Hepatocyte (in vitro differentiated cells): ENCODE results near the gene FAT1. TPM values are rescaled to one million over a fixed set of nuclear protein-coding genes. Genes with fewer than 3 reads are reported as not detected.
A peak's percentile ranks its signal among the peaks of the same experiment; 100 is the strongest.

Experiments used
- DNase-seq: peaks from one replicate; pipeline ENCODE4 v3.0.0-alpha.2; 2016; ENCODE audit warnings: low spot score
- H2AFZ ChIP-seq: fragments of 200-600 bp; sonication (generic); 2 replicates; pipeline ENCODE4 v1.6.0; 2016; ENCODE audit warnings: antibody characterized with exemption, mild to moderate bottlenecking
- H3K27ac ChIP-seq: fragments of 200-600 bp; sonication (generic); 2 replicates; pipeline ENCODE4 v1.5.1; 2016; ENCODE audit warnings: mild to moderate bottlenecking
- H3K27me3 ChIP-seq: fragments of 200-600 bp; sonication (generic); 2 replicates; pipeline ENCODE4 v1.6.1; 2016
- H3K36me3 ChIP-seq: fragments of 200-600 bp; sonication (generic); replicated peaks from 2 replicates; pipeline ENCODE4 v1.5.1; 2016; ENCODE audit warnings: low read depth; ENCODE audit not compliant: insufficient read depth
- H3K4me1 ChIP-seq: fragments of 200-600 bp; sonication (generic); 2 replicates; pipeline ENCODE4 v1.5.1; 2016; ENCODE audit warnings: mild to moderate bottlenecking, moderate library complexity; ENCODE audit not compliant: insufficient read depth
- H3K4me2 ChIP-seq: fragments of 200-600 bp; sonication (generic); 2 replicates; pipeline ENCODE4 v1.6.0; 2016
- H3K4me3 ChIP-seq: fragments of 200-600 bp; sonication (generic); 2 replicates; pipeline ENCODE4 v1.5.1; 2016; ENCODE audit warnings: mild to moderate bottlenecking
- H3K79me2 ChIP-seq: fragments of 200-600 bp; sonication (generic); 2 replicates; pipeline ENCODE4 v1.6.0; 2017; ENCODE audit warnings: mild to moderate bottlenecking
- H3K9me2 ChIP-seq: fragments of 200-600 bp; sonication (generic); replicated peaks from 2 replicates; pipeline ENCODE4 v1.6.0; 2017; ENCODE audit warnings: mild to moderate bottlenecking; ENCODE audit not compliant: insufficient read depth
- H3K9me3 ChIP-seq: fragments of 200-600 bp; sonication (generic); 2 replicates; pipeline ENCODE4 v1.5.1; 2016; ENCODE audit warnings: low read depth, mild to moderate bottlenecking
- H4K20me1 ChIP-seq: fragments of 200-600 bp; sonication (generic); 2 replicates; pipeline ENCODE4 v1.6.0; 2016; ENCODE audit warnings: mild to moderate bottlenecking; ENCODE audit not compliant: insufficient read depth, poor library complexity, severe bottlenecking
- CTCF ChIP-seq: fragments of 200-600 bp; sonication (generic); IDR thresholded peaks from 2 replicates; pipeline ENCODE4 v1.5.1; 2016; ENCODE audit warnings: antibody characterized with exemption, mild to moderate bottlenecking; ENCODE audit not compliant: poor library complexity
- EZH2 ChIP-seq: fragments of 200-600 bp; sonication (generic); IDR thresholded peaks from 2 replicates; pipeline ENCODE4 v1.6.1; 2016; ENCODE audit warnings: antibody characterized with exemption, mild to moderate bottlenecking, borderline replicate concordance
- EZH2phosphoT487 ChIP-seq: fragments of 200-600 bp; sonication (generic); IDR thresholded peaks from one replicate; pipeline ENCODE4 v1.6.1; 2018; ENCODE audit warnings: antibody characterized with exemption, mild to moderate bottlenecking, low read depth, moderate library complexity; ENCODE audit not compliant: unreplicated experiment, severe bottlenecking
- WGBS: methylation state at CpG from one replicate; pipeline ENCODE4 v1.1.6; 2016; ENCODE audit warnings: low lambda C conversion rate; ENCODE audit errors: missing lambda C conversion rate; 5-methylcytosine and 5-hydroxymethylcytosine counted together
- polyA plus RNA-seq: library from polyadenylated mRNA; unstranded; fragments of >200 nt; fragmentation: Nextera tagmentation; extraction: Ambion mirVana; gene quantifications from 2 replicates; pipeline ENCODE4 v1.2.1, GENCODE V29; 2016
- total RNA-seq: library from RNA; depleted of rRNA; stranded (reverse); fragments of >200 nt; gene quantifications from 2 replicates; pipeline ENCODE4 v1.2.3, GENCODE V29; 2014

Gene FAT1
- total and polyA plus RNA-seq, 2 experiments from 2014 or later = 33.9 to 168 TPM

- H3K9me3 ChIP-seq = no peaks in the 10 kb centered on the region
- peaks cover 55% of the 10 kb centered on the region for H4K20me1 ChIP-seq
- no peak overlapping the region for H2AFZ ChIP-seq
- peaks cover 97% of the 10 kb centered on the region for H3K79me2 ChIP-seq
- H3K27ac ChIP-seq = peak overlapping the region; percentile 39
- peak overlapping the region; percentile 33 for H3K4me2 ChIP-seq
- no peak for DNase-seq
- no peak overlapping the region for H3K4me3 ChIP-seq
- peaks cover 21% of the 10 kb centered on the region for H3K4me1 ChIP-seq
- TF ChIP-seq CTCF (no peak), EZH2 (no peak), EZH2phosphoT487 (no peak)
- 92% methylated on average over 16 of the region's 16 CpGs for WGBS
- H3K36me3 ChIP-seq = no peaks in the 10 kb centered on the region
- H3K27me3 ChIP-seq = no peaks in the 10 kb centered on the region
- H3K9me2 ChIP-seq = no peaks in the 10 kb centered on the region
These were observed 22.9 kb downstream of the FAT1 start for GRCh38 chr4:186700746-186701145.

DNA sequence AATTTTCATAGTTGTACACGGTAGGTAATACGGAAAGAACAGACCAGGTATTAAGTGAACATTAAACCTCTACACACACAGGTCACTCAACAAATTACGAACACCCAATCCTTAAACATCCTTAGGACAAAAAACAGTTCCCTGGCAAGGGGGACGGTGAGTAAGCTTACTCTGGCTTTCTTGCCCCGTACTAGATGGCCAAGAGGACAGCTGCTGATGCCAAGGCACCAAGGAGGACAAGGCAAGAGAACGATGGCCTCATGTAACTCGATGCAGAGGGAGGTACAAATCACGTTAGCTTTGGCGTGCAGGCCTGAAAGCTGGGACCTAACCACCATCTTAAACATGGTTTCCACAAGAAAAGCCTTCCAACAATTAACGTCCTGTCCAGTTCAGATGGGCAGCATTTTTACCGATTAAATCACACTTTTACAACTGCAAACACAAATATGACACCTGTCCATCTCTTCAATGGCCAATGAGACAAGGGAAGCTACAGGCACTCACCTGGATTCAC, 23.7 kb downstream of the FAT1 start:
- Histone ChIP-seq H3K27ac (peak overlapping the region; percentile 55), H3K9me2 (no peaks in the 10 kb centered on the region), H3K79me2 (peaks cover 97% of the 10 kb centered on the region), H4K20me1 (peaks cover 50% of the 10 kb centered on the region), H3K9me3 (no peaks in the 10 kb centered on the region), H3K4me2 (peak overlapping the region; percentile 36), H2AFZ (no peak overlapping the region), H3K36me3 (no peaks in the 10 kb centered on the region), H3K4me1 (peaks cover 21% of the 10 kb centered on the region), H3K4me3 (no peak overlapping the region), H3K27me3 (no peaks in the 10 kb centered on the region)
- DNase-seq = no peak
- TF ChIP-seq CTCF (no peak), EZH2 (no peak), EZH2phosphoT487 (no peak)
- 94% methylated on average over 11 of the region's 11 CpGs for WGBS

GRCh38 chr4:186699298-186699697, 24.4 kb downstream of the FAT1 start:
- no peaks in the 10 kb centered on the region for H3K27me3 ChIP-seq
- H3K36me3 ChIP-seq = no peaks in the 10 kb centered on the region
- 63% methylated on average over 5 of the region's 5 CpGs for WGBS
- peaks cover 49% of the 10 kb centered on the region for H4K20me1 ChIP-seq
- H3K79me2 ChIP-seq = peaks cover 97% of the 10 kb centered on the region
- peak overlapping the region; percentile 36 for H3K4me2 ChIP-seq
- no peak overlapping the region for H2AFZ ChIP-seq
- TF ChIP-seq EZH2 = no peak
- no peak for TF ChIP-seq CTCF
- no peak for TF ChIP-seq EZH2phosphoT487
- DNase-seq = peak; percentile 44
- peaks cover 21% of the 10 kb centered on the region for H3K4me1 ChIP-seq
- H3K9me2 ChIP-seq = no peaks in the 10 kb centered on the region
- H3K9me3 ChIP-seq = no peaks in the 10 kb centered on the region
- no peak overlapping the region for H3K4me3 ChIP-seq
- peak overlapping the region; percentile 55 for H3K27ac ChIP-seq
